Measurements from ENCODE around the gene C16orf95. TPM values are rescaled to one million over a fixed set of nuclear protein-coding genes. Genes with fewer than 3 reads are reported as not detected.

The C16orf95 gene
- total RNA-seq, 2 donors from 2014 or later, result 15.1 to 17.8 TPM

GRCh38 chr16:87333581-87334331, 16.6 kb upstream of the C16orf95 start:
- H3K4me1 Mint-ChIP-seq (ENCODE audit: low read depth), result peaks cover 6% of the 10 kb centered on the region
- ATAC-seq (replicated peaks in 1 of 2), result no peak
- no peaks in the 10 kb centered on the region for H3K27me3 Mint-ChIP-seq (ENCODE audit: low read depth)
- no peaks in the 10 kb centered on the region for H3K9me3 Mint-ChIP-seq
- no peak for DNase-seq
- H3K36me3 Mint-ChIP-seq (ENCODE audit: insufficient read depth in 2 of 2), result peaks cover 0 to 2% of the 10 kb centered on the region in 2 donors
- H3K27ac Mint-ChIP-seq, result no peak overlapping the region
- no peak overlapping the region for H3K4me3 Mint-ChIP-seq

GRCh38 chr16:87333101-87333500, 15.9 kb upstream of the C16orf95 start:
- peaks cover 0 to 1% of the 10 kb centered on the region in 2 donors for H3K36me3 Mint-ChIP-seq (ENCODE audit: insufficient read depth in 2 of 2)
- no peak overlapping the region for H3K27ac Mint-ChIP-seq
- no peak for DNase-seq
- peaks cover 5% of the 10 kb centered on the region for H3K4me1 Mint-ChIP-seq (ENCODE audit: low read depth)
- no peak for ATAC-seq (replicated peaks in 1 of 2)
- no peaks in the 10 kb centered on the region for H3K9me3 Mint-ChIP-seq
- no peak overlapping the region for H3K4me3 Mint-ChIP-seq
- H3K27me3 Mint-ChIP-seq (ENCODE audit: low read depth), result no peaks in the 10 kb centered on the region

GRCh38 chr16:87332150-87332549, 15.0 kb upstream of the C16orf95 start:
- Mint-ChIP-seq H3K27ac (no peak overlapping the region), H3K9me3 (no peaks in the 10 kb centered on the region), H3K4me3 (no peak overlapping the region), H3K27me3 (ENCODE audit: low read depth) (no peaks in the 10 kb centered on the region), H3K4me1 (ENCODE audit: low read depth) (peaks cover 2% of the 10 kb centered on the region), H3K36me3 (ENCODE audit: insufficient read depth in 2 of 2) (peaks cover 0 to 1% of the 10 kb centered on the region in 2 donors)
- DNase-seq, result no peak
- no peak for ATAC-seq (replicated peaks in 1 of 2)

- Mint-ChIP-seq H3K36me3 (ENCODE audit: insufficient read depth in 2 of 2) (peaks cover 0 to 1% of the 10 kb centered on the region in 2 donors), H3K4me3 (no peak overlapping the region), H3K27me3 (ENCODE audit: low read depth) (no peaks in the 10 kb centered on the region), H3K9me3 (no peaks in the 10 kb centered on the region), H3K4me1 (ENCODE audit: low read depth) (no peaks in the 10 kb centered on the region), H3K27ac (no peak overlapping the region)
- ATAC-seq (replicated peaks in 1 of 2) (no peak), DNase-seq (no peak)
Observed at GRCh38 chr16:87331241-87331801, 14.1 kb upstream of the C16orf95 start.

- Mint-ChIP-seq H3K27ac (no peak overlapping the region), H3K36me3 (ENCODE audit: insufficient read depth in 2 of 2) (peaks cover 0 to 1% of the 10 kb centered on the region in 2 donors), H3K9me3 (no peaks in the 10 kb centered on the region), H3K4me3 (no peak overlapping the region), H3K27me3 (ENCODE audit: low read depth) (no peaks in the 10 kb centered on the region), H3K4me1 (ENCODE audit: low read depth) (no peaks in the 10 kb centered on the region)
- DNase-seq, result no peak
- ATAC-seq (replicated peaks in 1 of 2), result no peak
Observed at GRCh38 chr16:87330646-87331045, 13.5 kb upstream of the C16orf95 start.

GRCh38 chr16:87330257-87330624, 13.0 kb upstream of the C16orf95 start:
- no peak overlapping the region for H3K27ac Mint-ChIP-seq
- H3K27me3 Mint-ChIP-seq (ENCODE audit: low read depth), result no peaks in the 10 kb centered on the region
- H3K36me3 Mint-ChIP-seq (ENCODE audit: insufficient read depth in 2 of 2), result peaks cover 0 to 1% of the 10 kb centered on the region in 2 donors
- H3K4me3 Mint-ChIP-seq, result no peak overlapping the region
- no peaks in the 10 kb centered on the region for H3K4me1 Mint-ChIP-seq (ENCODE audit: low read depth)
- no peaks in the 10 kb centered on the region for H3K9me3 Mint-ChIP-seq
- no peak for DNase-seq
- no peak for ATAC-seq (replicated peaks in 1 of 2)

GRCh38 chr16:87329436-87330256, 12.5 kb upstream of the C16orf95 start:
- ATAC-seq (replicated peaks in 1 of 2) (no peak), DNase-seq (no peak)
- Mint-ChIP-seq H3K36me3 (ENCODE audit: insufficient read depth in 2 of 2) (peaks cover 0 to 1% of the 10 kb centered on the region in 2 donors), H3K4me1 (ENCODE audit: low read depth) (no peaks in the 10 kb centered on the region), H3K9me3 (no peaks in the 10 kb centered on the region), H3K4me3 (no peak overlapping the region), H3K27me3 (ENCODE audit: low read depth) (no peaks in the 10 kb centered on the region), H3K27ac (peak overlapping the region; percentile 44)

GRCh38 chr16:87328846-87329245, 11.7 kb upstream of the C16orf95 start:
- no peak overlapping the region for H3K4me3 Mint-ChIP-seq
- H3K4me1 Mint-ChIP-seq (ENCODE audit: low read depth), result no peaks in the 10 kb centered on the region
- no peaks in the 10 kb centered on the region for H3K9me3 Mint-ChIP-seq
- ATAC-seq (replicated peaks in 1 of 2), result no peak
- H3K36me3 Mint-ChIP-seq (ENCODE audit: insufficient read depth in 2 of 2), result peaks cover 0 to 1% of the 10 kb centered on the region in 2 donors
- no peak for DNase-seq
- H3K27me3 Mint-ChIP-seq (ENCODE audit: low read depth), result no peaks in the 10 kb centered on the region
- peak overlapping the region; percentile 44 for H3K27ac Mint-ChIP-seq

GRCh38 chr16:87327798-87328495, 10.8 kb upstream of the C16orf95 start:
- ATAC-seq (replicated peaks in 1 of 2) (no peak), DNase-seq (no peak)
- Mint-ChIP-seq H3K36me3 (ENCODE audit: insufficient read depth in 2 of 2) (peaks cover 0 to 1% of the 10 kb centered on the region in 2 donors), H3K27me3 (ENCODE audit: low read depth) (no peaks in the 10 kb centered on the region), H3K4me3 (no peak overlapping the region), H3K9me3 (no peaks in the 10 kb centered on the region), H3K27ac (no peak overlapping the region), H3K4me1 (ENCODE audit: low read depth) (no peaks in the 10 kb centered on the region)

GRCh38 chr16:87326151-87326571, 9.0 kb upstream of the C16orf95 start:
- H3K36me3 Mint-ChIP-seq (ENCODE audit: insufficient read depth in 2 of 2), result peaks cover 0 to 1% of the 10 kb centered on the region in 2 donors
- ATAC-seq (replicated peaks in 1 of 2), result no peak

GRCh38 chr16:87325423-87325858, 8.2 kb upstream of the C16orf95 start:
- H3K36me3 Mint-ChIP-seq (ENCODE audit: insufficient read depth in 2 of 2), result peaks cover 0 to 1% of the 10 kb centered on the region in 2 donors
- no peaks in the 10 kb centered on the region for H3K4me1 Mint-ChIP-seq (ENCODE audit: low read depth)
- H3K4me3 Mint-ChIP-seq, result no peak overlapping the region
- no peaks in the 10 kb centered on the region for H3K27me3 Mint-ChIP-seq (ENCODE audit: low read depth)
- ATAC-seq (replicated peaks in 1 of 2) (no peak), DNase-seq (no peak)
- H3K27ac Mint-ChIP-seq, result no peak overlapping the region
- H3K9me3 Mint-ChIP-seq, result no peaks in the 10 kb centered on the region

More at GRCh38 chr16:87326151-87326571, 9.0 kb upstream of the C16orf95 start:
- Mint-ChIP-seq H3K9me3 (no peaks in the 10 kb centered on the region), H3K27me3 (ENCODE audit: low read depth) (no peaks in the 10 kb centered on the region), H3K4me3 (no peak overlapping the region), H3K4me1 (ENCODE audit: low read depth) (no peaks in the 10 kb centered on the region), H3K27ac (peak overlapping the region; percentile 84)
- DNase-seq, result no peak

GRCh38 chr16:87324411-87325275, 7.5 kb upstream of the C16orf95 start:
- ATAC-seq (replicated peaks in 1 of 2) (peak; percentile 68 to 73), DNase-seq (peak; percentile 41 to 50)
- Mint-ChIP-seq H3K4me3 (no peak overlapping the region), H3K4me1 (ENCODE audit: low read depth) (no peaks in the 10 kb centered on the region), H3K36me3 (ENCODE audit: insufficient read depth in 2 of 2) (peaks cover 0 to 1% of the 10 kb centered on the region in 2 donors), H3K27ac (no peak overlapping the region), H3K27me3 (ENCODE audit: low read depth) (no peaks in the 10 kb centered on the region), H3K9me3 (no peaks in the 10 kb centered on the region)

All from activated T-cell treated with anti-CD3 and anti-CD28 coated beads, Interleukin-2, amount 50 U/mL, for 72 hours (primary cell).